Measurements from ENCODE around the gene OR13G1.

OR13G1 gene

DNA sequence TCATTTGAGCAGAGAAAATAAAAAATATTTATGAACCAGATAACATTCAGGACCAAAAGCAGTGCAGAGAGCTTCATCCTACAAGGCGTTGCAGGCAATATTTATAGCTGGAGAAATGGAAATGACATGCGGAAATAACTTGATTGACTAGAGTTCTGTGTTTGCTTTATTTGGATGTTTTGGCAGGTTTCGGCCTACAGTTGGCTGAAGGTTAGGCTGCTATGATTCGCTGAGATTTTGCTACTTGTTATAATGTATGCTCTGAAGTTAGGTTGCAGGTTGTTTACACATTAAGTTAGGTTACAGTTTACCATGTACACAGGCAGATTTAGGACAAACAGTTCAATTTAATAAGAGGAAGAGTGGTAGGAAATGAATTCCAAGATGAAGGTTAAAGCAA is 632 bp upstream of the OR13G1 start:
- Histone ChIP-seq H2AFZ (ENCODE audit: low read length) (no peak overlapping the region), H3K27ac (ENCODE audit: low read depth, low read length, poor library complexity, severe bottlenecking) (no peak overlapping the region), H3K4me1 (ENCODE audit: insufficient read depth, low read length, severe bottlenecking) (no peaks in the 10 kb centered on the region), H3K9me2 (ENCODE audit: low read depth, low read length) (no peaks in the 10 kb centered on the region), H3K27me3 (ENCODE audit: insufficient read depth, low read length) (no peaks in the 10 kb centered on the region), H3K9me3 (ENCODE audit: low read length) (no peaks in the 10 kb centered on the region), H3K4me3 (ENCODE audit: low read depth, low read length, poor library complexity, severe bottlenecking) (no peak overlapping the region), H3K36me3 (ENCODE audit: insufficient read depth, low read length) (no peaks in the 10 kb centered on the region), H3K9ac (ENCODE audit: low read length) (no peak overlapping the region), H3K79me2 (ENCODE audit: insufficient read depth, low read length) (no peaks in the 10 kb centered on the region), H3K4me2 (ENCODE audit: low read length) (no peak overlapping the region), H3F3A (ENCODE audit: insufficient read depth, low read length) (no peaks in the 10 kb centered on the region), H4K20me1 (ENCODE audit: insufficient read depth, low read length) (no peaks in the 10 kb centered on the region)
- TF ChIP-seq, protein P1, sequence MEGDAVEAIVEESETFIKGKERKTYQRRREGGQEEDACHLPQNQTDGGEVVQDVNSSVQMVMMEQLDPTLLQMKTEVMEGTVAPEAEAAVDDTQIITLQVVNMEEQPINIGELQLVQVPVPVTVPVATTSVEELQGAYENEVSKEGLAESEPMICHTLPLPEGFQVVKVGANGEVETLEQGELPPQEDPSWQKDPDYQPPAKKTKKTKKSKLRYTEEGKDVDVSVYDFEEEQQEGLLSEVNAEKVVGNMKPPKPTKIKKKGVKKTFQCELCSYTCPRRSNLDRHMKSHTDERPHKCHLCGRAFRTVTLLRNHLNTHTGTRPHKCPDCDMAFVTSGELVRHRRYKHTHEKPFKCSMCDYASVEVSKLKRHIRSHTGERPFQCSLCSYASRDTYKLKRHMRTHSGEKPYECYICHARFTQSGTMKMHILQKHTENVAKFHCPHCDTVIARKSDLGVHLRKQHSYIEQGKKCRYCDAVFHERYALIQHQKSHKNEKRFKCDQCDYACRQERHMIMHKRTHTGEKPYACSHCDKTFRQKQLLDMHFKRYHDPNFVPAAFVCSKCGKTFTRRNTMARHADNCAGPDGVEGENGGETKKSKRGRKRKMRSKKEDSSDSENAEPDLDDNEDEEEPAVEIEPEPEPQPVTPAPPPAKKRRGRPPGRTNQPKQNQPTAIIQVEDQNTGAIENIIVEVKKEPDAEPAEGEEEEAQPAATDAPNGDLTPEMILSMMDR (IDR thresholded peaks at IDR 0.05; ENCODE audit: low read length), result no peak
- no peak for TF ChIP-seq EZH2 (IDR thresholded peaks at IDR 0.05; ENCODE audit: borderline replicate concordance, low read length)

DNA sequence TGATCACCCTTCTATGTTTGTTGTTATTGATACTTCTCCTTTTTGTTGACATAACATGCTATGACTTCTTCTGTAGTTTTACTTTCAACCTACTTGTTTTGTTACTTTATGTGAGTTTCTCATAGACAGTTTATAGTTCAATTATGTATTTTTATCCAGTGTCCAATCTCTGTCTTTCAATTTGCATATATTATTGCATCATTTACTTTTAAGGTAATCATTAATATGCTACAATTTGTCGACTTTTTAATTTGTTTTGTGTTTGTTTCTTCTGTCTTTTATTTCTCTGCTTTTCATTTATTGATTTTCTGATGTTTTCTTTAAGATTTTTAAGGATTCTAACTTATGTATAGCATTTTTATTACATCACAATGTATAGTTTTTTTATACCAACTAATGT is 10.3 kb downstream of the OR13G1 start:
- no peaks in the 10 kb centered on the region for H3K9me3 ChIP-seq (ENCODE audit: low read length)
- no peak overlapping the region for H3K4me2 ChIP-seq (ENCODE audit: low read length)
- no peak overlapping the region for H2AFZ ChIP-seq (ENCODE audit: low read length)
- no peak for TF ChIP-seq EZH2 (IDR thresholded peaks at IDR 0.05; ENCODE audit: borderline replicate concordance, low read length)
- TF ChIP-seq, protein P1 (IDR thresholded peaks at IDR 0.05; ENCODE audit: low read length), result no peak
- no peaks in the 10 kb centered on the region for H3K79me2 ChIP-seq (ENCODE audit: insufficient read depth, low read length)
- H3F3A ChIP-seq (ENCODE audit: insufficient read depth, low read length), result no peaks in the 10 kb centered on the region
- no peaks in the 10 kb centered on the region; the same call in 1 of the 2 replicates for H3K9me2 ChIP-seq (ENCODE audit: low read depth, low read length)
- no peaks in the 10 kb centered on the region for H3K4me1 ChIP-seq (ENCODE audit: insufficient read depth, low read length, severe bottlenecking)
- no peaks in the 10 kb centered on the region for H3K36me3 ChIP-seq (ENCODE audit: insufficient read depth, low read length)
- H4K20me1 ChIP-seq (ENCODE audit: insufficient read depth, low read length), result no peaks in the 10 kb centered on the region
- no peak overlapping the region for H3K4me3 ChIP-seq (ENCODE audit: low read depth, low read length, poor library complexity, severe bottlenecking)
- no peak overlapping the region for H3K27ac ChIP-seq (ENCODE audit: low read depth, low read length, poor library complexity, severe bottlenecking)
- H3K9ac ChIP-seq (ENCODE audit: low read length), result no peak overlapping the region
- H3K27me3 ChIP-seq (ENCODE audit: insufficient read depth, low read length), result no peaks in the 10 kb centered on the region

GRCh38 chr1:247656221-247656875 is 23.2 kb downstream of the OR13G1 start:
- H2AFZ ChIP-seq (ENCODE audit: low read length), result no peak overlapping the region
- no peak overlapping the region for H3K9ac ChIP-seq (ENCODE audit: low read length)
- H3K79me2 ChIP-seq (ENCODE audit: insufficient read depth, low read length), result no peaks in the 10 kb centered on the region

More at GRCh38 chr1:247656221-247656875, 23.2 kb downstream of the OR13G1 start:
- H3K27me3 ChIP-seq (ENCODE audit: insufficient read depth, low read length), result no peaks in the 10 kb centered on the region
- no peaks in the 10 kb centered on the region for H3K36me3 ChIP-seq (ENCODE audit: insufficient read depth, low read length)
- no peaks in the 10 kb centered on the region for H3K4me1 ChIP-seq (ENCODE audit: insufficient read depth, low read length, severe bottlenecking)
- H3K4me3 ChIP-seq (ENCODE audit: low read depth, low read length, poor library complexity, severe bottlenecking), result no peak overlapping the region
- no peaks in the 10 kb centered on the region for H3K9me2 ChIP-seq (ENCODE audit: low read depth, low read length)
- no peak overlapping the region for H3K4me2 ChIP-seq (ENCODE audit: low read length)
- H3K9me3 ChIP-seq (ENCODE audit: low read length), result no peaks in the 10 kb centered on the region
- no peaks in the 10 kb centered on the region for H3F3A ChIP-seq (ENCODE audit: insufficient read depth, low read length)
- no peak overlapping the region for H3K27ac ChIP-seq (ENCODE audit: low read depth, low read length, poor library complexity, severe bottlenecking)
- TF ChIP-seq, protein P1 (IDR thresholded peaks at IDR 0.05; ENCODE audit: low read length), result no peak
- TF ChIP-seq EZH2 (IDR thresholded peaks at IDR 0.05; ENCODE audit: borderline replicate concordance, low read length), result no peak
- no peaks in the 10 kb centered on the region for H4K20me1 ChIP-seq (ENCODE audit: insufficient read depth, low read length)

All from OCI-LY1 (cell line).